AG08395 (cell line): Measurements from ENCODE around the gene PEX26.
A peak's percentile ranks its signal among the peaks of the same experiment; 100 is the strongest.
"Not testable (repeated sequence)": the region's sequence is repeated elsewhere in the genome, so short reads cannot be mapped to it uniquely, and the experiment has no call there.

Source experiments
- DNase-seq: peaks from one replicate; pipeline ENCODE4 v3.0.0; 2012; ENCODE audit warnings: mixed read lengths, low spot score

Gene PEX26

GRCh38 chr22:18071307-18071967 is 6.4 kb upstream of the PEX26 start:
- DNase-seq: not testable (repeated sequence)

- no peak for DNase-seq
Observed at GRCh38 chr22:18071968-18072310, 5.9 kb upstream of the PEX26 start.

- DNase-seq: no peak
Observed at GRCh38 chr22:18073467-18073866, 4.3 kb upstream of the PEX26 start.

- not testable (repeated sequence) for DNase-seq
Observed at GRCh38 chr22:18073927-18074326, 3.9 kb upstream of the PEX26 start.

GRCh38 chr22:18075101-18075719 is 2.6 kb upstream of the PEX26 start:
- no peak for DNase-seq

- peak; percentile 84 for DNase-seq
Observed at GRCh38 chr22:18075720-18076497, 1.9 kb upstream of the PEX26 start.

- DNase-seq: no peak
Observed at GRCh38 chr22:18077087-18077638, 627 bp upstream of the PEX26 start.

GRCh38 chr22:18078329-18079041 is 695 bp downstream of the PEX26 start:
- DNase-seq: peak; percentile 36

- no peak for DNase-seq
Observed at GRCh38 chr22:18079706-18080233, 2.0 kb downstream of the PEX26 start.

- DNase-seq: no peak
Observed at GRCh38 chr22:18081416-18081815, 3.6 kb downstream of the PEX26 start.

- no peak for DNase-seq
Observed at GRCh38 chr22:18082467-18082866, 4.7 kb downstream of the PEX26 start.

GRCh38 chr22:18083406-18083805 is 5.6 kb downstream of the PEX26 start:
- no peak for DNase-seq

- DNase-seq: peak; percentile 36
Observed at GRCh38 chr22:18085188-18085587, 7.4 kb downstream of the PEX26 start.

- no peak for DNase-seq
Observed at GRCh38 chr22:18087350-18087855, 9.6 kb downstream of the PEX26 start.

- no peak for DNase-seq
Observed at GRCh38 chr22:18088825-18089568, 11.2 kb downstream of the PEX26 start.

- no peak for DNase-seq
Observed at GRCh38 chr22:18090286-18090685, 12.5 kb downstream of the PEX26 start.

- DNase-seq: no peak
Observed at GRCh38 chr22:18091478-18091877, 13.7 kb downstream of the PEX26 start.

GRCh38 chr22:18091916-18092526 is 14.2 kb downstream of the PEX26 start:
- peak; percentile 57 for DNase-seq

GRCh38 chr22:18093661-18094060 is 15.9 kb downstream of the PEX26 start:
- DNase-seq: no peak

- DNase-seq: no peak
Observed at GRCh38 chr22:18095101-18095805, 17.5 kb downstream of the PEX26 start.
